H1 (cell line): ENCODE measurements around the gene NRXN3. TPM values are rescaled to one million over a fixed set of nuclear protein-coding genes. Genes with fewer than 3 reads are reported as not detected.

Experiments
- CTCF ChIA-PET: fragments of 300-600 bp; sonication (Branson Sonifier 250); formaldehyde crosslinking; loops from one replicate; lab custom pipeline; 2021; ENCODE audit not compliant: partially characterized antibody; lab: Charles Lee
- POLR2A ChIA-PET: fragments of 300-600 bp; sonication (Branson Sonifier 250); formaldehyde crosslinking; loops from one replicate; lab custom pipeline; 2021; ENCODE audit warnings: inconsistent platforms; ENCODE audit not compliant: partially characterized antibody; lab: Charles Lee
- DNase-seq, 2 experiments: peaks; one replicate each; pipeline versions ENCODE4 v3.0.0 to v3.0.0-alpha.2; 2010 to 2022; ENCODE audit warnings: low spot score in 2 of 2, low read depth in 1 of 2, mixed read lengths in 1 of 2
- FAIRE-seq: peaks from 2 replicates; lab custom pipeline; 2011; peaks lifted over from hg19 to GRCh38; lab: Jason Lieb, UNC
- H2AFZ ChIP-seq: 2 replicates; pipeline ENCODE4 v1.8.1; 2012; ENCODE audit warnings: low read length, inconsistent platforms
- H2AK5ac ChIP-seq: 2 replicates; pipeline ENCODE4 v1.6.1; 2013; ENCODE audit warnings: low read depth, low read length
- H2BK120ac ChIP-seq: replicated peaks from 2 replicates; pipeline ENCODE3; 2013; ENCODE audit warnings: low read depth, low read length, inconsistent platforms
- H2BK12ac ChIP-seq: 2 replicates; pipeline ENCODE4 v1.6.1; 2013; ENCODE audit warnings: low read depth, low read length
- H2BK15ac ChIP-seq: 2 replicates; pipeline ENCODE4 v1.6.1; 2013; ENCODE audit warnings: low read length
- H2BK20ac ChIP-seq: 2 replicates; pipeline ENCODE4 v1.6.1; 2013; ENCODE audit warnings: low read length
- H2BK5ac ChIP-seq: 2 replicates; pipeline ENCODE4 v1.6.1; 2013; ENCODE audit warnings: low read depth, low read length
- H3K14ac ChIP-seq: 2 replicates; pipeline ENCODE4 v1.6.1; 2013; ENCODE audit warnings: inconsistent platforms; ENCODE audit not compliant: insufficient read length
- H3K18ac ChIP-seq: 2 replicates; pipeline ENCODE4 v1.6.1; 2013; ENCODE audit warnings: low read length; ENCODE audit errors: extremely low read depth
- H3K23ac ChIP-seq: 2 replicates; pipeline ENCODE4 v1.6.1; 2013; ENCODE audit warnings: inconsistent platforms; ENCODE audit not compliant: insufficient read length
- H3K23me2 ChIP-seq: 2 replicates; pipeline ENCODE4 v1.6.1; 2013; ENCODE audit warnings: low read depth, low read length
- H3K27ac ChIP-seq: 2 replicates; pipeline ENCODE4 v1.6.1; 2011; ENCODE audit warnings: low read depth, low read length, inconsistent platforms
- H3K27me3 ChIP-seq, 4 experiments: replicated peaks in 1 of 4; 1 replicate in 1 of 4; 2 replicates in 3 of 4; pipeline versions ENCODE4 v1.6.1 to v1.8.1; 2011 to 2013; ENCODE audit warnings: low read length in 3 of 4, mild to moderate bottlenecking in 3 of 4, inconsistent platforms in 2 of 4, mixed read lengths in 2 of 4, moderate library complexity in 1 of 4; ENCODE audit not compliant: control insufficient read depth in 3 of 4, insufficient read depth in 3 of 4; ENCODE audit errors: extremely low read depth in 1 of 4
- H3K36me3 ChIP-seq, 4 experiments: 2 replicates each; pipeline versions ENCODE4 v1.6.1 to v1.8.1; 2011 to 2013; ENCODE audit warnings: mild to moderate bottlenecking in 4 of 4, low read length in 3 of 4, moderate library complexity in 2 of 4, control low read depth in 1 of 4, inconsistent platforms in 1 of 4; ENCODE audit not compliant: insufficient read depth in 4 of 4, control insufficient read depth in 2 of 4
- H3K4ac ChIP-seq: replicated peaks from 2 replicates; pipeline ENCODE3; 2013; ENCODE audit warnings: low read length, low read depth, mixed read lengths, inconsistent platforms; ENCODE audit not compliant: insufficient read length
- H3K4me1 ChIP-seq, 4 experiments: replicated peaks in 1 of 4; 1 replicate in 1 of 4; 2 replicates in 3 of 4; pipeline versions ENCODE4 v1.6.1 to v1.8.1; 2011 to 2013; ENCODE audit warnings: low read length in 3 of 4, inconsistent platforms in 2 of 4, mixed read lengths in 1 of 4; ENCODE audit not compliant: insufficient read depth in 4 of 4, control insufficient read depth in 3 of 4
- H3K4me2 ChIP-seq, 2 experiments: 2 replicates each; pipeline versions ENCODE4 v1.6.1 to v1.8.1; 2011 to 2013; ENCODE audit warnings: low read depth in 2 of 2, low read length in 2 of 2, control low read depth in 1 of 2, inconsistent platforms in 1 of 2, mild to moderate bottlenecking in 1 of 2; ENCODE audit not compliant: insufficient read depth in 1 of 2
- H3K4me3 ChIP-seq, 4 experiments: fragments of 200-600, 300-600 bp in 1 of 4; sonication (generic), shearing (Covaris generic), sonication (Bioruptor Twin) in 1 of 4; 2 replicates each; pipeline versions ENCODE4 v1.5.1 to v1.8.1; 2011 to 2016; ENCODE audit warnings: low read length in 4 of 4, low read depth in 3 of 4, control low read depth in 2 of 4, inconsistent platforms in 2 of 4, mild to moderate bottlenecking in 2 of 4, mixed read lengths in 1 of 4, moderate library complexity in 1 of 4; ENCODE audit not compliant: insufficient read depth in 2 of 4; ENCODE audit errors: extremely low read depth in 1 of 4
- H3K56ac ChIP-seq: replicated peaks from 2 replicates; pipeline ENCODE3; 2013; ENCODE audit warnings: low read depth, mild to moderate bottlenecking, mixed read lengths, low read length, inconsistent platforms; ENCODE audit not compliant: insufficient read length
- H3K79me1 ChIP-seq: 2 replicates; pipeline ENCODE4 v1.6.1; 2013; ENCODE audit warnings: low read depth, low read length, control low read depth
- H3K79me2 ChIP-seq, 2 experiments: 2 replicates each; pipeline versions ENCODE4 v1.6.1 to v1.8.1; 2012 to 2013; ENCODE audit warnings: low read length in 2 of 2, mild to moderate bottlenecking in 2 of 2, inconsistent platforms in 1 of 2; ENCODE audit not compliant: insufficient read depth in 2 of 2, control insufficient read depth in 1 of 2
- H3K9ac ChIP-seq, 4 experiments: replicated peaks in 1 of 4; 1 replicate in 1 of 4; 2 replicates in 3 of 4; pipeline versions ENCODE4 v1.6.1 to v1.8.1; 2011 to 2013; ENCODE audit warnings: low read depth in 3 of 4, low read length in 3 of 4, control low read depth in 2 of 4, mild to moderate bottlenecking in 2 of 4, moderate library complexity in 2 of 4, inconsistent platforms in 1 of 4; ENCODE audit errors: extremely low read depth in 1 of 4
- H3K9me3 ChIP-seq, 2 experiments: 2 replicates each; pipeline versions ENCODE4 v1.6.1 to v1.8.1; 2012 to 2013; ENCODE audit warnings: mild to moderate bottlenecking in 2 of 2, moderate library complexity in 2 of 2, control low read depth in 1 of 2, inconsistent platforms in 1 of 2, low read depth in 1 of 2, low read length in 1 of 2, mixed read lengths in 1 of 2; ENCODE audit not compliant: insufficient read depth in 2 of 2
- H4K20me1 ChIP-seq, 2 experiments: replicated peaks in 1 of 2; 2 replicates each; pipeline versions ENCODE3 to v1.8.1; 2011 to 2013; ENCODE audit warnings: inconsistent platforms in 2 of 2, low read length in 2 of 2, mild to moderate bottlenecking in 1 of 2; ENCODE audit not compliant: insufficient read depth in 2 of 2, control insufficient read depth in 1 of 2
- H4K5ac ChIP-seq: 2 replicates; pipeline ENCODE4 v1.6.1; 2013; ENCODE audit warnings: low read length, low read depth, mixed read lengths, inconsistent platforms; ENCODE audit not compliant: insufficient read length
- H4K8ac ChIP-seq: 2 replicates; pipeline ENCODE4 v1.8.0; 2013; ENCODE audit warnings: mild to moderate bottlenecking, moderate library complexity, low read length, inconsistent platforms; ENCODE audit not compliant: insufficient read depth; ENCODE audit errors: extremely low read depth
- H4K91ac ChIP-seq: replicated peaks from 2 replicates; pipeline ENCODE3; 2013; ENCODE audit warnings: low read length, mixed read lengths, inconsistent platforms; ENCODE audit not compliant: insufficient read length
- CBX8 ChIP-seq: fragments of 300-800, 300-1000 bp; sonication (generic); IDR thresholded peaks from 2 replicates; pipeline ENCODE4 v1.7.1; 2016; ENCODE audit warnings: low read depth, low read length, borderline replicate concordance
- CEBPB ChIP-seq: IDR thresholded peaks from 2 replicates; pipeline ENCODE4 v1.6.1; 2012; ENCODE audit warnings: low read depth, low read length
- E2F6 ChIP-seq: IDR thresholded peaks from 2 replicates; pipeline ENCODE4 v1.6.1; 2012; ENCODE audit warnings: inconsistent platforms
- EGR1 ChIP-seq: IDR thresholded peaks from 2 replicates; pipeline ENCODE4 v1.6.1; 2011; ENCODE audit warnings: low read depth, low read length, borderline replicate concordance
- HDAC6 ChIP-seq: IDR thresholded peaks from one replicate; pipeline ENCODE4 v1.7.1; 2012; ENCODE audit warnings: low read depth, mild to moderate bottlenecking, inconsistent platforms, low read length, moderate library complexity
- JUND ChIP-seq: IDR thresholded peaks from 2 replicates; pipeline ENCODE4 v1.6.1; 2011; ENCODE audit warnings: mild to moderate bottlenecking, improper control_type of control experiment, low read length
- MAFK ChIP-seq: IDR thresholded peaks from 2 replicates; pipeline ENCODE4 v1.6.1; 2012; ENCODE audit warnings: low read depth, mild to moderate bottlenecking, improper control_type of control experiment, low read length
- MAX ChIP-seq: IDR thresholded peaks from 2 replicates; pipeline ENCODE4 v1.6.1; 2012; ENCODE audit warnings: inconsistent platforms
- POLR2A ChIP-seq, 2 experiments: IDR thresholded peaks; 1 replicate in 1 of 2; 2 replicates in 1 of 2; pipeline ENCODE4 v1.6.1; 2011; ENCODE audit warnings: low read depth in 2 of 2, low read length in 2 of 2, mild to moderate bottlenecking in 2 of 2; ENCODE audit errors: control extremely low read depth in 1 of 2
- TBP ChIP-seq: IDR thresholded peaks from 2 replicates; pipeline ENCODE4 v1.6.1; 2011; ENCODE audit warnings: low read depth, low read length, improper control_type of control experiment
- WGBS, 2 experiments: shearing (Covaris generic) in 1 of 2; methylation state at CpG; one replicate each; pipeline versions ENCODE4 v1.1.6 to v1.1.7; 2013 to 2015; ENCODE audit warnings: low lambda C conversion rate in 2 of 2, mixed read lengths in 2 of 2, inconsistent platforms in 1 of 2, low coverage in 1 of 2, missing lambda C conversion rate in 1 of 2; ENCODE audit not compliant: insufficient replicate concordance in 2 of 2, insufficient coverage in 1 of 2, insufficient read length in 1 of 2; ENCODE audit errors: extremely low coverage in 1 of 2, missing lambda C conversion rate in 1 of 2; 5-methylcytosine and 5-hydroxymethylcytosine counted together
- polyA plus RNA-seq, 7 experiments: library from polyadenylated mRNA; depleted of rRNA in 3 of 7; stranded (reverse) in 5 of 7; unstranded in 2 of 7; fragments of >200 nt in 5 of 7; fragments of 200-250 nt in 2 of 7; gene quantifications; 1 replicate in 5 of 7; 2 replicates in 1 of 7; 4 replicates in 1 of 7; pipeline versions ENCODE4 v1.2.1 to v1.2.3, GENCODE V29; 2011 to 2013; ENCODE audit warnings: missing spikeins in 2 of 7, mixed read lengths in 2 of 7
- total RNA-seq: library from RNA; stranded (reverse); fragmentation: NEBNext Ultra II Directional; extraction: Animal tissue kit (Norgen Biotek cat#: 25700); gene quantifications from 2 replicates; pipeline ENCODE4 v1.2.1, GENCODE V29; 2021

Gene NRXN3
- total and polyA plus RNA-seq, 2 of the 8 experiments (the other 6 are each of a cell fraction or from before 2014, with no cell fraction given), result 2.6 to 4.1 TPM

- Histone ChIP-seq H2BK15ac (no peak overlapping the region), H3K18ac (no peak overlapping the region), H3K79me2 (no peaks in the 10 kb centered on the region), H3K4me1 (no peaks in the 10 kb centered on the region), H2BK12ac (no peak overlapping the region), H2AK5ac (no peak overlapping the region), H3K9me3 (no peaks in the 10 kb centered on the region), H3K27ac (no peak overlapping the region), H2BK120ac (no peak overlapping the region), H3K79me1 (no peaks in the 10 kb centered on the region), H3K23ac (no peak overlapping the region), H2AFZ (no peak overlapping the region), H3K4me2 (no peak overlapping the region), H4K8ac (no peak overlapping the region), H3K27me3 (no peaks in the 10 kb centered on the region), H2BK5ac (no peak overlapping the region), H2BK20ac (no peak overlapping the region), H3K9ac (no peak overlapping the region), H4K20me1 (no peaks in the 10 kb centered on the region), H4K91ac (no peak overlapping the region), H4K5ac (no peak overlapping the region), H3K36me3 (no peaks in the 10 kb centered on the region), H3K4ac (no peak overlapping the region), H3K56ac (no peak overlapping the region), H3K23me2 (no peaks in the 10 kb centered on the region), H3K4me3 (no peak overlapping the region), H3K14ac (no peak overlapping the region)
- no peak for DNase-seq
- ChIA-PET CTCF (interaction anchor here (0.6 to 1.1 kb wide), 2 partner anchors 11 to 104 kb away, joined by 3 read pairs; no protein-coding TSS in a partner anchor), POLR2A (no interaction called here)
- 88% methylated on average over 3 of the region's 3 CpGs; no CpG with 5 or more reads in 1 of the 2 experiments for WGBS, 2 experiments
- FAIRE-seq, result no peak
- TF ChIP-seq EGR1, result no peak
- TF ChIP-seq JUND, result no peak
- no peak for TF ChIP-seq CEBPB
- no peak for TF ChIP-seq CBX8
- no peak for TF ChIP-seq MAFK
- TF ChIP-seq E2F6, result no peak
- TF ChIP-seq MAX, result no peak
- no peak for TF ChIP-seq HDAC6
- TF ChIP-seq TBP, result no peak
- TF ChIP-seq POLR2A (IDR thresholded peaks at IDR 0.05; ENCODE audit: control extremely low read depth in 1 of 2, low read depth in 2 of 2, low read length in 2 of 2), result no peak
These were observed 1469.4 kb downstream of the NRXN3 start for GRCh38 chr14:79639613-79640012.
